H1 (cell line): ENCODE data around the gene HAO2. TPM values are rescaled to one million over a fixed set of nuclear protein-coding genes. Genes with fewer than 3 reads are reported as not detected.

ENCODE experiments used
- KDM4A ChIP-seq: IDR thresholded peaks from one replicate; pipeline ENCODE4 v1.7.1; 2012; ENCODE audit warnings: low read depth, mild to moderate bottlenecking, moderate library complexity, low read length, inconsistent platforms; ENCODE audit not compliant: severe bottlenecking
- polyA plus RNA-seq, 7 experiments: library from polyadenylated mRNA; depleted of rRNA in 3 of 7; stranded (reverse) in 5 of 7; unstranded in 2 of 7; fragments of >200 nt in 5 of 7; fragments of 200-250 nt in 2 of 7; gene quantifications; 1 replicate in 5 of 7; 2 replicates in 1 of 7; 4 replicates in 1 of 7; pipeline versions ENCODE4 v1.2.1 to v1.2.3, GENCODE V29; 2011 to 2013; ENCODE audit warnings: missing spikeins in 2 of 7, mixed read lengths in 2 of 7
- total RNA-seq: library from RNA; stranded (reverse); fragmentation: NEBNext Ultra II Directional; extraction: Animal tissue kit (Norgen Biotek cat#: 25700); gene quantifications from 2 replicates; pipeline ENCODE4 v1.2.1, GENCODE V29; 2021
- TF ChIP-seq, protein P1 (sequence below): IDR thresholded peaks from 2 replicates; pipeline ENCODE4 v1.6.1; 2011; ENCODE audit warnings: low read length, improper control_type of control experiment
- TF ChIP-seq, protein P2 (sequence below): IDR thresholded peaks from 2 replicates; pipeline ENCODE4 v1.6.1; 2011; ENCODE audit warnings: low read depth, mild to moderate bottlenecking, low read length; ENCODE audit not compliant: insufficient read depth

Gene HAO2
- total and polyA plus RNA-seq, 2 of the 8 experiments (the other 6 are each of a cell fraction or from before 2014, with no cell fraction given) = not detected

DNA sequence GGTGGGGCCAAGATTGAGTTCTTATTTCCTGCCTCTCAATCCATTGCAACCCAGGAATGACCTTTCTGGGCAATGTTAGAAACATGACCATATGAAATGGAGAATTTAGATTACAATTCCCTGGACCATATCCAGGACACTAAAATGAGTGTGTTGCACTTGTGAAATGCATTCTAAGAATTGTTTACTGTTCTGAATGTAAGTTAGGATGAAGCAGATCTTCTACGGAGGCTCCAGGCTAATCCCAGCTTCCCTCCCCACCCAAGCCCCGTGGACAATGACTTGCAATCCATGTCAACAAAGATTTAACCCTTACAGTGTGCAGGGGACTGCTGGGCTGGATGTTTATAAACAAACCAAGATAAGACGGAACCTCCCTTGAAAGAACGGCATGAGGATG, 31.7 kb upstream of the HAO2 start (continued):
- TF ChIP-seq, protein P1, sequence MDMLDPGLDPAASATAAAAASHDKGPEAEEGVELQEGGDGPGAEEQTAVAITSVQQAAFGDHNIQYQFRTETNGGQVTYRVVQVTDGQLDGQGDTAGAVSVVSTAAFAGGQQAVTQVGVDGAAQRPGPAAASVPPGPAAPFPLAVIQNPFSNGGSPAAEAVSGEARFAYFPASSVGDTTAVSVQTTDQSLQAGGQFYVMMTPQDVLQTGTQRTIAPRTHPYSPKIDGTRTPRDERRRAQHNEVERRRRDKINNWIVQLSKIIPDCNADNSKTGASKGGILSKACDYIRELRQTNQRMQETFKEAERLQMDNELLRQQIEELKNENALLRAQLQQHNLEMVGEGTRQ = no peak
- no peak for TF ChIP-seq KDM4A
- TF ChIP-seq, protein P2, sequence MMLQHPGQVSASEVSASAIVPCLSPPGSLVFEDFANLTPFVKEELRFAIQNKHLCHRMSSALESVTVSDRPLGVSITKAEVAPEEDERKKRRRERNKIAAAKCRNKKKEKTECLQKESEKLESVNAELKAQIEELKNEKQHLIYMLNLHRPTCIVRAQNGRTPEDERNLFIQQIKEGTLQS = no peak
